ENCODE data around the gene DLG2.
"Not testable (repeated sequence)": the region's sequence is repeated elsewhere in the genome, so short reads cannot be mapped to it uniquely, and the experiment has no call there.

Gene DLG2

DNA sequence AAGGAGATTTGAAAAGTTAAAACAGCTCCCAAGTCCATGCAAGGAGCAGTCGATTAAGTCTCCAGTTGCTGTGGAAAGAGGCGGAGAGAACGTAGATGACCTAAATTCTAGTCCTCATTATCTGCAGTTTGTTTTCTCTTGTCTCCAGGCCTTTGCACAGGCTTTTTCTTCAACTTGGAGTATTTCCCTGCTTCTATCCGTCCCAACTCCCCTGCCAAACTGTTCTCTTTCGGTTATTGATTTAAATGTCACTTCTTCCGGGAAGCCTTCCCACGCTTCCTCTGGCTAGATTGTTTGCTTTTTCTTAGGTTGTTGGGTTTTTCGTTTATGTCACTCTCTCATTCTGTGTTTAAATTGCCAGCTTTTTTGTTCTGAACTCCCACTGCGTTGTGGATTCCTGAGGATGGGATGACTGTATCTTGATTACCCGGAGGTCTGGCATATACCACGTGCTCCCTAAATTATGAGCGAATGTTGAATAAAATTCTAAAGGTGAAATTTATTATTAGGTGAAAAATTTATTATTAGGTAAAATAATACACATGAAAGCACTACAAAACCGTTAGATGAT is 1.7 kb upstream of the DLG2 start:
- TF ChIP-seq, protein P1, sequence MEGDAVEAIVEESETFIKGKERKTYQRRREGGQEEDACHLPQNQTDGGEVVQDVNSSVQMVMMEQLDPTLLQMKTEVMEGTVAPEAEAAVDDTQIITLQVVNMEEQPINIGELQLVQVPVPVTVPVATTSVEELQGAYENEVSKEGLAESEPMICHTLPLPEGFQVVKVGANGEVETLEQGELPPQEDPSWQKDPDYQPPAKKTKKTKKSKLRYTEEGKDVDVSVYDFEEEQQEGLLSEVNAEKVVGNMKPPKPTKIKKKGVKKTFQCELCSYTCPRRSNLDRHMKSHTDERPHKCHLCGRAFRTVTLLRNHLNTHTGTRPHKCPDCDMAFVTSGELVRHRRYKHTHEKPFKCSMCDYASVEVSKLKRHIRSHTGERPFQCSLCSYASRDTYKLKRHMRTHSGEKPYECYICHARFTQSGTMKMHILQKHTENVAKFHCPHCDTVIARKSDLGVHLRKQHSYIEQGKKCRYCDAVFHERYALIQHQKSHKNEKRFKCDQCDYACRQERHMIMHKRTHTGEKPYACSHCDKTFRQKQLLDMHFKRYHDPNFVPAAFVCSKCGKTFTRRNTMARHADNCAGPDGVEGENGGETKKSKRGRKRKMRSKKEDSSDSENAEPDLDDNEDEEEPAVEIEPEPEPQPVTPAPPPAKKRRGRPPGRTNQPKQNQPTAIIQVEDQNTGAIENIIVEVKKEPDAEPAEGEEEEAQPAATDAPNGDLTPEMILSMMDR (conservative IDR thresholded peaks at IDR 0.05; ENCODE audit: low read depth, low read length) = no peak
- H3K4me3 ChIP-seq (ENCODE audit: low read length) = peak overlapping the region; percentile 98
- DNase-seq (ENCODE audit: low read depth) = no peak

- peak within 1 kb of the TSS; percentile 98 for H3K4me3 ChIP-seq (ENCODE audit: low read length)
- TF ChIP-seq, protein P1 (conservative IDR thresholded peaks at IDR 0.05; ENCODE audit: low read depth, low read length) = no peak
- peak; percentile 86 for DNase-seq (ENCODE audit: low read depth)
Measured at GRCh38 chr11:85627998-85628770, 1.0 kb upstream of the DLG2 start, which contains the start of gene TMEM126B. TMEM126B (plus strand) TSS chr11:85628593; CDS start chr11:85628608, 15 bp downstream.

DNA sequence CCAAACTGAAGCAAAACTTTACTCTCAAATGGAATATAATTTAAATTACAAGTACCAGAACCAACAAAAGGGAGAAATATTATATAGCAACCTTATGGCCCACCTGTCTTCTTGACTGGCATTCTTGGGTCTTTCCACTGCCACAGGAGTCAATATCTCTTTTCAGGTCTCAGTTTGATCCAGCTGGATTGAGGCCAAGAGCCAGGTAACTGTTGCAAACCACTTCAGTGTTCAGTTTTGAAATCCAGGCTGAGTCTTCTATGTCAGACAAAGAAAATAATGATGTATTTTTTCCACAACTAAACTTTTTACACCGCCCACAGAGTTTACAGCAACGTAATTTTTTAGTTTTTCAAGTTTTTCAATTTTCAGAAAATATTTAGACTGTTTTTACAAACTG is 648 bp downstream of the DLG2 start:
- no peak for DNase-seq (ENCODE audit: low read depth)
- TF ChIP-seq, protein P1 (conservative IDR thresholded peaks at IDR 0.05; ENCODE audit: low read depth, low read length) = no peak
- no peak overlapping the region for H3K4me3 ChIP-seq (ENCODE audit: low read length)

DNA sequence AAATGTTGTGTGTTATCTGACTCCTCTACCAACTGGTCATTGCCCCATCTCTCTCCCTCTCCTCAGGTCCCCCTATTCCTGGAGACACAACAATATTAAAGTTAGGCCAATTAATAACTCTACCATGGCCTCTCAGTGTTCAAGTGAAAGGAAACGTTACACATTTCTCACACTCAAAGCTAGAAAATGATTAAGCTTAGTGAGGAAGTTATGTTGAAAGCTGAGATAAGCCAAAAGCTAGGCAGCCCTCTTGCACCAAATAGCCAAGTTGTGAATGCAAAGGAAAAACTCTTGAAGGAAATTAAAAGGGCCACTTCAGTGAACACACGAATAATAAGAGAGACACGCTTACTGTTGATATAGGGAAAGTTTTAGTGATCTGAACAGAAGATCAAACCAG is 6.9 kb downstream of the DLG2 start:
- TF ChIP-seq, protein P1 (conservative IDR thresholded peaks at IDR 0.05; ENCODE audit: low read depth, low read length) = no peak
- H3K4me3 ChIP-seq (ENCODE audit: low read length) = no peak overlapping the region
- no peak for DNase-seq (ENCODE audit: low read depth)

DNA sequence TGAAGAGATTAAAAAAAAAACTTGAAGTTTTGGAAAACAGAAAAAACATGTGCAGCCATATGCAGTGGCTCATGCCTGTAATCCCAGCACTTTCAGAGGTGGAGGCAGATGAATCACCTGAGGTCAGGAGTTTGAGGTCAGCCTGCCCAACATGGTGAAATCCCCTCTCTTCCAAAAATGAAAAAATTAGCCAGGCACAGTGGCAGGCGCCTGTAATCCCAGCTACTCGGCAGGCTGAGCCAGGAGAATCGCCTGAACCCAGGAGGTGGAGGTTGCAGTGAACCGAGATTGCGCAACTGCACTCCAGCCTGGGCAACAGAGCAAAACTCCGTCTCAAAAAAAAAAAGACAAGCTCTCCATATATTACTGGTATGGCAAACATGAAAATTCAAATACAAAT is 7.6 kb downstream of the DLG2 start:
- no peak for DNase-seq (ENCODE audit: low read depth)
- TF ChIP-seq, protein P1 (conservative IDR thresholded peaks at IDR 0.05; ENCODE audit: low read depth, low read length) = no peak
- H3K4me3 ChIP-seq (ENCODE audit: low read length) = no peak overlapping the region

DNA sequence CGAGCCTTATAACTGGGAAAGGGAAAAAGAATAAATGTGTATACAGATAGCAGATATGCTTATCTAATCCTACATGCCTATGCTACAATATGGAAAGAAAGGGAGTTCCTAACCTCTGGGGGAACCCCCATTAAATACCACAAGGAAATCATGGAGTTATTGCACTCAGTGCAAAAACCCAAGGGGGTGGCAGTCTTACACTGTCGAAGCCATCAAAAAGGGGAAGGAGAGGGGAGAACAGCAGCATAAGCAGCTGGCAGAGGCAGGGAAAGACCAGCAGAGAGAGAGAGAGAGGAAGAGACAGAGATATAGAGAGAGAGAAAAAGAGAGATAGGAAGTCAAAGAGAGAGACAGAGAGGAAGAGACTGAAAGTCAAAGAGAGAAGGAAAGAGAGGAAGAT is 15.5 kb downstream of the DLG2 start:
- H3K4me3 ChIP-seq (ENCODE audit: low read length); DNase-seq (ENCODE audit: low read depth): not testable (repeated sequence)

DNA sequence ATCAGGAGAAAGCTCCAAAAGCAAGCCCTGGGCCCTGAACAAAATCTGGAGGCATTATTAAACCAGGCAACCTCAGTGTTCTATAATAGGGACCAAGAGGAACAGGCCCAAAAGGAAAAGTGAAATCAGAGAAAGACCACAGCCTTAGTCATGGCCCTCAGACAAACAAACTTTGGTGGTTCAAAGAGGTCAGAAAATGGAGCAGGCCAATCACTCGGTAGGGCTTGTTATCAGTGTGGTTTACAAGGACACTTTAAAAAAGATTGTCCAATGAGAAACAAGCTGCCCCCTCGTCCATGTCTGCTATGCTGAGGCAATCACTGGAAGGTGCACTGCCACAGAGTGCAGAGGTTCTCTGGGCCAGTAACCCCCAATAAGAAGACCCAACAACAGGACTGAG is 17.9 kb downstream of the DLG2 start:
- not testable (repeated sequence) for DNase-seq (ENCODE audit: low read depth); H3K4me3 ChIP-seq (ENCODE audit: low read length)

DNA sequence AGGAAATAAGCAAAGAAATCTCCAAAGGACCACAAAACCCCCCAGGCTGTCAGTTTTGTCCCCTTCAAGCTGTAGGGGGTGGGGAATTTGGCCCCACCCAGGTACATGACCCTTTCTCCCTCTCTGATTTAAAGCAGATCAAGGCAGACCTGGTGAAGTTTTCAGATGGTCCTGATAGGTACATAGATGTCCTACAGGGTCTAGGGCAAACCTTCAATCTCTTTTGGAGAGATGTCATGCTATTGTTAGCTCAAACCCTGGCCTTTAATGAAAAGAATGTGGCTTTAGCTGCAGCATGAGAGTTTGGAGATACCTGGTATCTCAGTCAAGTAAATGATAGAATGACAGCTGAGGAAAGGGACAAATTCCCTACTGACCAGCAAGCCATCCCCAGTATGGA is 18.5 kb downstream of the DLG2 start:
- not testable (repeated sequence) for DNase-seq (ENCODE audit: low read depth); H3K4me3 ChIP-seq (ENCODE audit: low read length)

DNA sequence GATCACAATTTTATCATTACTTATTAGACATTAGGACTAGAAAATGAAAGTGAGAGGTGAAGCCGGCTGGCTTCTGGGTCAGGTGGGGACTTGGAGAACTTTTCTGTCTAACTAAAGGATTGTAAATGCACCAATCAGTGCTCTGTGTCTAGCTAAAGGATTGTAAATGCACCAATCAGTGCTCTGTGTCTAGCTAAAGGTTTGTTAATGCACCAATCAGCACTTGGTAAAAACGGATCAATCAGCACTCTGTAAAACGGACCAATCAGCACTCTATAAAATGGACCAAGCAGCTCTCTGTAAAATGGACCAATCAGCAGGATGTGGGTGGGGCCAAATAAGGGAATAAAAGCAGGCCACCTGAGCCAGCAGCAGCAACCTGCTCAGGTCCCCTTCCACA is 20.9 kb downstream of the DLG2 start:
- H3K4me3 ChIP-seq (ENCODE audit: low read length); DNase-seq (ENCODE audit: low read depth): not testable (repeated sequence)
